HepG2 (cell line): ENCODE data around the gene MCM8. TPM values are rescaled to one million over a fixed set of nuclear protein-coding genes. Genes with fewer than 3 reads are reported as not detected.

Source experiments
- ATAC-seq: fragments of 200-7000 bp; cut with Tn5 transposase; 3 replicates; pipeline ENCODE4 v1.9.1; 2020; ENCODE audit warnings: mild to moderate bottlenecking, moderate library complexity
- BruUV-seq: library from RNA; stranded (reverse); fragments of 400-500 nt; replicated peaks from 2 replicates; lab custom pipeline; 2021; lab: Mats Ljungman, UMichigan
- CTCF ChIA-PET: fragments of 300-600 bp; formaldehyde crosslinking; extraction: SDS; loops from one replicate; lab custom pipeline; 2021; ENCODE audit warnings: low total read pairs, inconsistent platforms, low intra/inter-chr PET ratio; lab: Yijun Ruan, JAX
- POLR2A ChIA-PET: fragments of 350-600 bp; sonication (Branson Sonifier 250); formaldehyde crosslinking; loops from one replicate; lab custom pipeline; 2020; ENCODE audit warnings: antibody characterized with exemption, inconsistent platforms; lab: Yijun Ruan, JAX
- DNase-seq: peaks from one replicate; pipeline ENCODE4 v3.0.0-alpha.2; 2015; ENCODE audit warnings: low spot score
- FAIRE-seq: peaks from 3 replicates; lab custom pipeline; 2011; peaks lifted over from hg19 to GRCh38; lab: Jason Lieb, UNC
- H2AFZ ChIP-seq: one replicate; pipeline ENCODE4 v1.6.1; 2011; ENCODE audit warnings: low read length, inconsistent platforms
- H3K27ac ChIP-seq: fragments of 300-600 bp; 3 replicates; pipeline ENCODE4 v1.8.0; 2011; ENCODE audit warnings: mixed run types, mild to moderate bottlenecking, mixed read lengths, low read length, inconsistent platforms; ENCODE audit not compliant: insufficient read depth; ENCODE audit errors: extremely low read length
- H3K27me3 ChIP-seq, 2 experiments: fragments of 200-600 bp in 1 of 2; 2 replicates in 1 of 2; 3 replicates in 1 of 2; pipeline versions ENCODE4 v1.6.0 to v1.8.0; 2011; ENCODE audit warnings: low read length in 2 of 2, mild to moderate bottlenecking in 2 of 2, moderate library complexity in 2 of 2, inconsistent platforms in 1 of 2; ENCODE audit not compliant: insufficient read depth in 2 of 2, control insufficient read depth in 1 of 2
- H3K36me3 ChIP-seq, 2 experiments: fragments of 200-600 bp in 1 of 2; replicated peaks in 1 of 2; 2 replicates in 1 of 2; 3 replicates in 1 of 2; pipeline versions ENCODE4 v1.5.1 to v1.8.0; 2011; ENCODE audit warnings: low read length in 2 of 2, inconsistent platforms in 1 of 2; ENCODE audit not compliant: insufficient read depth in 2 of 2, control insufficient read depth in 1 of 2
- H3K4me1 ChIP-seq: 2 replicates; pipeline ENCODE4 v1.5.1; 2012; ENCODE audit warnings: low read length, inconsistent platforms; ENCODE audit not compliant: insufficient read depth
- H3K4me2 ChIP-seq: 2 replicates; pipeline ENCODE4 v1.6.0; 2011; ENCODE audit warnings: low read depth, low read length, inconsistent platforms
- H3K4me3 ChIP-seq, 3 experiments: fragments of 200-600 bp in 1 of 3; sonication (generic), shearing (Covaris generic) in 1 of 3; replicated peaks in 1 of 3; 2 replicates each; pipeline ENCODE4 v1.5.1; 2011 to 2016; ENCODE audit warnings: low read length in 3 of 3, inconsistent platforms in 2 of 3, low read depth in 2 of 3, mild to moderate bottlenecking in 2 of 3, control low read depth in 1 of 3, mixed read lengths in 1 of 3; ENCODE audit not compliant: insufficient read depth in 1 of 3
- H3K79me2 ChIP-seq: one replicate; pipeline ENCODE4 v1.6.1; 2011; ENCODE audit warnings: low read length, inconsistent platforms; ENCODE audit not compliant: insufficient read depth
- H3K9ac ChIP-seq: 2 replicates; pipeline ENCODE4 v1.6.0; 2011; ENCODE audit warnings: mild to moderate bottlenecking, low read depth, low read length, inconsistent platforms; ENCODE audit not compliant: insufficient read depth
- H3K9me3 ChIP-seq: 2 replicates; pipeline ENCODE4 v1.5.1; 2012; ENCODE audit warnings: mild to moderate bottlenecking, low read length
- H4K20me1 ChIP-seq: 2 replicates; pipeline ENCODE4 v1.6.0; 2011; ENCODE audit warnings: inconsistent platforms, mild to moderate bottlenecking, low read length, moderate library complexity; ENCODE audit not compliant: insufficient read depth
- BHLHE40 ChIP-seq: IDR thresholded peaks from 2 replicates; pipeline ENCODE4 v1.6.1; 2011; ENCODE audit warnings: low read length, improper control_type of control experiment
- CBX5 ChIP-seq: sonication (generic); formaldehyde crosslinking; IDR thresholded peaks from 2 replicates; pipeline ENCODE4 v1.4.0; 2020; ENCODE audit warnings: missing genetic modification reagents, borderline replicate concordance
- ZNF343 ChIP-seq: sonication (generic); formaldehyde crosslinking; IDR thresholded peaks from 2 replicates; pipeline ENCODE4 v1.4.0; 2020; ENCODE audit warnings: mild to moderate bottlenecking, missing genetic modification reagents
- ZNF576 ChIP-seq: sonication (generic); formaldehyde crosslinking; IDR thresholded peaks from 2 replicates; pipeline ENCODE4 v1.4.0; 2020; ENCODE audit warnings: mild to moderate bottlenecking, missing genetic modification reagents
- ZNF788 ChIP-seq: sonication (generic); formaldehyde crosslinking; IDR thresholded peaks from 2 replicates; pipeline ENCODE4 v1.5.0; 2020; ENCODE audit warnings: mild to moderate bottlenecking, missing genetic modification reagents, borderline replicate concordance
- ZNF792 ChIP-seq: IDR thresholded peaks from 2 replicates; pipeline ENCODE4 v1.6.1; 2016
- WGBS: methylation state at CpG from one replicate; pipeline ENCODE4 v1.1.6; 2017; ENCODE audit warnings: low lambda C conversion rate; 5-methylcytosine and 5-hydroxymethylcytosine counted together
- in situ Hi-C: cut with HindIII; loops from 2 replicates; pipeline ENCODE4 v1.10.0; 2017; ENCODE audit warnings: low pct_unique_long_range_greater_than_20kb; ENCODE audit not compliant: extremely low pct_ligation_motif_present
- intact Hi-C: fragments of 100-400 bp; cut with micrococcal nuclease; formaldehyde crosslinking; loops from one replicate; pipeline ENCODE4 v1.10.0; 2022; ENCODE audit not compliant: unreplicated experiment
- polyA plus RNA-seq, 8 experiments: library from polyadenylated mRNA; depleted of rRNA in 3 of 8; stranded (reverse) in 7 of 8; unstranded in 1 of 8; fragments of >200 nt; fragmentation: Illumina TruSeq in 4 of 8; extraction: Trizol in 4 of 8; gene quantifications; 2 replicates each; pipeline versions ENCODE4 v1.2.1 to v1.2.3, GENCODE V29; 2011 to 2016; ENCODE audit warnings: low read depth in 4 of 8, missing spikeins in 1 of 8, mixed read lengths in 1 of 8; ENCODE audit not compliant: insufficient read depth in 1 of 8
- total RNA-seq, 5 experiments: library from RNA; depleted of rRNA; stranded (reverse); fragments of >200 nt; fragmentation: Illumina TruSeq; extraction: Trizol; gene quantifications; 2 replicates each; pipeline ENCODE4 v1.2.3, GENCODE V29; 2016; ENCODE audit warnings: low read depth in 1 of 5
- TF ChIP-seq, protein P1 (sequence below): sonication (generic); formaldehyde crosslinking; IDR thresholded peaks from 2 replicates; pipeline ENCODE4 v1.9.0; 2021; ENCODE audit warnings: missing genetic modification reagents, borderline replicate concordance

The MCM8 gene
- total and polyA plus RNA-seq, 2 of the 13 experiments (the other 11 are each of a cell fraction or from before 2014, with no cell fraction given), result 11.5 to 59.3 TPM

DNA sequence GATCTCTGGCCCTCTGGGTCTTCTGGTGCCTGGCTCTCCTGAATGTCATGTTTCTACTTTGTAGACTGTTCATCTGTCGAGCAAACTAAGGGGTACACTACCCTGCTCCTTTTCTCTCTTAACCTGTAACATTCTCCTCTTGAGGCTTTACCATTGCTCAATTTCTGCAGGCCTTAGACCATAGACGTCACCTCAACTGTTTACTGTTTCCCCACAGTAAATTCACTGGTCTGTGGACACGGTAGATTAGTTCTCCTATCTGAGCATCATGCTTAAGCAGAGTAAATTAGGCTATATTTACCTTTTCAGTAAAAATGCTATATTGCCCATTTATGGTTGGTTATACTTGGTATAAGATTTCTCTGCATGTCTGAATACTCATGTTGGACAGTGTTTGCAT, 40.5 kb downstream of the MCM8 start:
- Histone ChIP-seq H3K9ac (no peak overlapping the region), H3K27ac (no peak overlapping the region), H4K20me1 (no peaks in the 10 kb centered on the region)
- in situ Hi-C loops, result no loop called here
- TF ChIP-seq CBX5 (no peak), ZNF788 (CRISPR knock-in tag) (no peak), BHLHE40 (no peak), ZNF792 (CRISPR knock-in tag) (no peak), ZNF576 (CRISPR knock-in tag) (no peak), ZNF343 (CRISPR knock-in tag) (no peak)
- TF ChIP-seq, protein P1, sequence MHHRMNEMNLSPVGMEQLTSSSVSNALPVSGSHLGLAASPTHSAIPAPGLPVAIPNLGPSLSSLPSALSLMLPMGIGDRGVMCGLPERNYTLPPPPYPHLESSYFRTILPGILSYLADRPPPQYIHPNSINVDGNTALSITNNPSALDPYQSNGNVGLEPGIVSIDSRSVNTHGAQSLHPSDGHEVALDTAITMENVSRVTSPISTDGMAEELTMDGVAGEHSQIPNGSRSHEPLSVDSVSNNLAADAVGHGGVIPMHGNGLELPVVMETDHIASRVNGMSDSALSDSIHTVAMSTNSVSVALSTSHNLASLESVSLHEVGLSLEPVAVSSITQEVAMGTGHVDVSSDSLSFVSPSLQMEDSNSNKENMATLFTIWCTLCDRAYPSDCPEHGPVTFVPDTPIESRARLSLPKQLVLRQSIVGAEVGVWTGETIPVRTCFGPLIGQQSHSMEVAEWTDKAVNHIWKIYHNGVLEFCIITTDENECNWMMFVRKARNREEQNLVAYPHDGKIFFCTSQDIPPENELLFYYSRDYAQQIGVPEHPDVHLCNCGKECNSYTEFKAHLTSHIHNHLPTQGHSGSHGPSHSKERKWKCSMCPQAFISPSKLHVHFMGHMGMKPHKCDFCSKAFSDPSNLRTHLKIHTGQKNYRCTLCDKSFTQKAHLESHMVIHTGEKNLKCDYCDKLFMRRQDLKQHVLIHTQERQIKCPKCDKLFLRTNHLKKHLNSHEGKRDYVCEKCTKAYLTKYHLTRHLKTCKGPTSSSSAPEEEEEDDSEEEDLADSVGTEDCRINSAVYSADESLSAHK (CRISPR knock-in tag), result no peak
- TF ChIP-seq, all 625 proteins: peak for 0
- Histone ChIP-seq H3K4me3 (no peak overlapping the region), H3K4me2 (no peak overlapping the region), H3K27me3 (no peaks in the 10 kb centered on the region), H3K4me1 (no peaks in the 10 kb centered on the region), H3K79me2 (no peaks in the 10 kb centered on the region), H2AFZ (no peak overlapping the region), H3K36me3 (peaks cover 14 to 75% of the 10 kb centered on the region in 2 experiments), H3K9me3 (no peaks in the 10 kb centered on the region)
- ChIA-PET CTCF (no interaction called here), POLR2A (no interaction called here)
- intact Hi-C loops, result no loop called here
- FAIRE-seq (no peak), ATAC-seq (no peak), DNase-seq (no peak)
- BruUV-seq, result no TSS peak
- WGBS, result 95% methylated on average over 3 of the region's 3 CpGs
